ENCODE measurements around the gene KIF24. TPM values are rescaled to one million over a fixed set of nuclear protein-coding genes. Genes with fewer than 3 reads are reported as not detected.

The KIF24 gene
- total and polyA plus RNA-seq, 10 donors, result 0.15 to 1.8 (median 0.64) TPM

- peaks cover 0 to 22% (median 9%) of the 10 kb centered on the region in 6 donors for H3K36me3 ChIP-seq
- H3K9me3 ChIP-seq, result no peaks in the 10 kb centered on the region
- H3K27ac ChIP-seq, result no peak overlapping the region
- peaks cover 7 to 34% (median 18%) of the 10 kb centered on the region in 6 donors for H3K4me1 ChIP-seq
- intact Hi-C loops (cut with DNase I; ENCODE audit: low total_unique reads), result loop anchor here (5.0 kb wide), 2 partner anchors 48 to 258 kb away; no protein-coding TSS in a partner anchor
- WGBS, 5 donors, result 71 to 83% (median 77%) methylated on average over 3 of the region's 3 CpGs
- no peak for DNase-seq
- no peak for TF ChIP-seq POLR2A (IDR thresholded peaks at IDR 0.05)
- no peak for TF ChIP-seq CTCF (IDR thresholded peaks at IDR 0.05 in 8 of 11, conservative IDR thresholded peaks at IDR 0.05 in 3 of 11)
- no peak for TF ChIP-seq POLR2AphosphoS5 (IDR thresholded peaks at IDR 0.05)
- no peaks in the 10 kb centered on the region for H3K27me3 ChIP-seq (replicated peaks in 1 of 7)
- H3K4me3 ChIP-seq, result no peak overlapping the region
Observed at GRCh38 chr9:34333836-34334235, 4.8 kb upstream of the KIF24 start.

GRCh38 chr9:34332076-34332964 lies 3.3 kb upstream of the KIF24 start:
- Histone ChIP-seq H3K27me3 (replicated peaks in 1 of 7) (no peaks in the 10 kb centered on the region), H3K4me3 (no peak overlapping the region), H3K4me1 (peaks cover 7 to 47% (median 27%) of the 10 kb centered on the region in 6 donors), H3K36me3 (peaks cover 0 to 11% (median 4%) of the 10 kb centered on the region in 6 donors), H3K9me3 (no peaks in the 10 kb centered on the region), H3K27ac (no peak overlapping the region)
- TF ChIP-seq CTCF (IDR thresholded peaks at IDR 0.05 in 8 of 11, conservative IDR thresholded peaks at IDR 0.05 in 3 of 11) (peak in 8 of 11 experiments; percentile 34 to 55 (median 44)), POLR2AphosphoS5 (IDR thresholded peaks at IDR 0.05) (no peak), POLR2A (IDR thresholded peaks at IDR 0.05) (no peak)
- 50 to 59% (median 57%) methylated on average over 7 of the region's 7 CpGs for WGBS, 5 donors
- intact Hi-C loops (cut with DNase I; ENCODE audit: low total_unique reads), result loop anchor here (5.0 kb wide), 2 partner anchors 50 to 260 kb away; no protein-coding TSS in a partner anchor
- no peak for DNase-seq

- no peaks in the 10 kb centered on the region for H3K27me3 ChIP-seq (replicated peaks in 1 of 7)
- no peaks in the 10 kb centered on the region for H3K9me3 ChIP-seq
- H3K36me3 ChIP-seq, result peaks cover 0 to under 1% (median 0%) of the 10 kb centered on the region in 6 donors
- H3K4me3 ChIP-seq, result no peak overlapping the region
- no peak for TF ChIP-seq CTCF (IDR thresholded peaks at IDR 0.05 in 8 of 11, conservative IDR thresholded peaks at IDR 0.05 in 3 of 11)
- TF ChIP-seq POLR2A (IDR thresholded peaks at IDR 0.05), result no peak
- no peak for TF ChIP-seq POLR2AphosphoS5 (IDR thresholded peaks at IDR 0.05)
- peaks cover 7 to 44% (median 27%) of the 10 kb centered on the region in 6 donors for H3K4me1 ChIP-seq
- DNase-seq, result no peak
- WGBS, 5 donors, result 57 to 86% (median 68%) methylated on average over 1 of the region's 1 CpG
- H3K27ac ChIP-seq, result no peak overlapping the region
- intact Hi-C loops (cut with DNase I; ENCODE audit: low total_unique reads), result loop anchor here (5.0 kb wide), 2 partner anchors 51 to 261 kb away; no protein-coding TSS in a partner anchor
Observed at GRCh38 chr9:34331196-34331595, 2.1 kb upstream of the KIF24 start.

GRCh38 chr9:34328500-34328986 lies 525 bp downstream of the KIF24 start:
- intact Hi-C loops (cut with DNase I; ENCODE audit: low total_unique reads), result no loop called here
- H3K27me3 ChIP-seq (replicated peaks in 1 of 7), result no peaks in the 10 kb centered on the region

More at GRCh38 chr9:34328500-34328986, 525 bp downstream of the KIF24 start:
- Histone ChIP-seq H3K36me3 (no peaks in the 10 kb centered on the region), H3K4me1 (peaks cover 7 to 50% (median 27%) of the 10 kb centered on the region in 6 donors), H3K27ac (peak overlapping the region; percentile 13 to 98 (median 72)), H3K9me3 (no peaks in the 10 kb centered on the region), H3K4me3 (peak overlapping the region; percentile 44 to 89 (median 76))
- WGBS, 5 donors, result 0 to 2% (median 1%) methylated on average over 11 of the region's 11 CpGs
- DNase-seq, result no peak
- TF ChIP-seq CTCF (IDR thresholded peaks at IDR 0.05 in 8 of 11, conservative IDR thresholded peaks at IDR 0.05 in 3 of 11) (no peak), POLR2A (IDR thresholded peaks at IDR 0.05) (no peak), POLR2AphosphoS5 (IDR thresholded peaks at IDR 0.05) (no peak)
